Left renal pelvis (tissue), 4 donors: ENCODE measurements around the gene PGLYRP4. TPM values are rescaled to one million over a fixed set of nuclear protein-coding genes. Genes with fewer than 3 reads are reported as not detected.
A peak's percentile ranks its signal among the peaks of the same experiment; 100 is the strongest.

Experiments used
- DNase-seq, 4 donors: peaks; one replicate each; pipeline ENCODE4 v3.0.0-alpha.2; 2013; ENCODE audit warnings: low read depth in 4 of 4, low spot score in 3 of 4
- polyA plus RNA-seq, 4 donors: library from polyadenylated mRNA; unstranded; fragments of 120-200 nt; gene quantifications; one replicate each; pipeline ENCODE4 v1.2.1, GENCODE V29; 2013; ENCODE audit not compliant: insufficient read length in 4 of 4

PGLYRP4 gene
- polyA plus RNA-seq, 4 donors: not detected

GRCh38 chr1:153379591-153379990 is 30.9 kb upstream of the PGLYRP4 start:
- no peak for DNase-seq

DNA sequence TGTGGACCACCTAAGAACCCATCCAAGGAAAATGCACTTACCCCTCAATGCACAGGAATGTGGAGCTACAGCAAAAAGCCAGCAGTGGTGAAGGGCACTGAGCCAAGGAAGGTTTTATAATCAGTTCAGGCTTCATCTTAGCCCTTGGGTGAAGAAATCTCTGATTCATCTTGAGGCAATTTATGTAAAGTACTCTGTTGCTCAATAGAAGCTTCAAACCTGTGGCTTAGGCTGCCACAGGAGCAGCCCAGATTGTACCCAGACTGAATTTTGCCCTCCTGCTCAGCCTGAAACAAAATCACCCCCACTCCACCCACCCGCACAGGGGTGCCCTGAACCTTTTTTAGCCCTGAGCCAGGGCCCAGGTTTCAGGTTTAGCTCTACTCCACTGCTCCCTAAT is 26.9 kb upstream of the PGLYRP4 start, which contains the start of gene S100A12:
S100A12 (minus strand) TSS at position 111 of the 400 bp plus-strand sequence. CDS start 1,029 bp downstream, outside the sequence.
- DNase-seq: no peak

- no peak for DNase-seq
Observed at GRCh38 chr1:153374071-153374470, 25.4 kb upstream of the PGLYRP4 start.

DNA sequence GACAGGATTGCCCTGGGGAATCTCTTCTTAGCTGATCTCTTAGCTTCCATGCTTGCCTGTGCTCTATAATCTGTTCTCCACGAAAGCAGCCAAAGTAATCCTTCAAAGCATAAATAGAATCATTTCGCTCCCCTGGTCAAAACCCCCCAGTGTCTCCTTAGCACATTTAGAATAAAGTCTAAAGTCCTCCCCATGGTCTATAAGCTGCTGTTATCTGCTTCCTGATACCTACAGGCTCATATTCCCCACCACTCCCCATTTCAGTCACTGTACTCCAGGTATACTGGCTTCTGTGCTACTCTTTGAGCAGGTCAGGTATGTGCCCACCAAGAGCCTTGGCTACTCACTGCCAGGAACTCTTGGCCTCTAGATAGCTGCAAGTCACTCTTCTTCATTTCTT is 23.9 kb upstream of the PGLYRP4 start:
- no peak for DNase-seq

GRCh38 chr1:153371231-153371630 is 22.6 kb upstream of the PGLYRP4 start:
- no peak for DNase-seq

- DNase-seq: no peak
Observed at GRCh38 chr1:153370146-153370545, 21.5 kb upstream of the PGLYRP4 start.

- no peak for DNase-seq
Observed at GRCh38 chr1:153368495-153368894, 19.9 kb upstream of the PGLYRP4 start.

DNA sequence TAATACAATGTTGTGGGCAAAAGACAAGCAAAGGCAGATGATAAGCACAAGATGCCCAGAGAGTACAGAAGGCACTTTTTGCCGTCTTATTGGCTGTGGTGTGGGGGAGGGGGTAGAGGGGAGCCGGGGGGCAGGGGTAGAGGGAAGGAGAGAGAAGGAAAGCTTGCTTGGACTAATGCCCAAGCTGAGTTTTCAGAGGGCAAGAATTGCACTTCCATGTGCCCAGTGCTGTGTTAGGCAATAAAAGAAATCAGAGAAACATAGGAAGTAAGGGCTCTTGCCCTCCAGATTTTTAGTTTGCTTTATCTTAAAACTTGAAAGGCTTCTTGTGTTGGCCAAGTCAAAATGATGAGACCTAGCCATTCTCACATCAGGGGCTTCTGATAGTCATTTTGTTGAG is 18.4 kb upstream of the PGLYRP4 start:
- DNase-seq: no peak

DNA sequence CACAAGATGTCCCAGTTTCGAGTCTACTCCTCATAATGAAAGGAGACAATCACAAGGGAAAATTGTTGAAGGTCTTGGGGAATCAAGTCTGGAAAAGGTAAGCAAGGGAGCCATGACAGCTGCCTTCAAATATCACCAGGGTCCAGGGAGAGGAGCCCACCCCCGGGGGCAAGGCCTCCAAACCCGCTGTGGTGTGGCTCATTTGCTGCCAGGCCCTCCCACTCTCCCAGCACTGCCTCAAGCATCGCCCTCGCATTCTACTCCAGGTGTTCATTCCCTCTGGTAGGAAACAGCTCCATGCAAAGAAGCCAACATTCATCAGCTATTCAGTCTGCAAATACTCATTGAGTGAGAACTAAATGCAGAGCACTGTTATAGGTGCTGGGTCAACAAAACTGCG is 17.6 kb upstream of the PGLYRP4 start:
- no peak for DNase-seq

DNA sequence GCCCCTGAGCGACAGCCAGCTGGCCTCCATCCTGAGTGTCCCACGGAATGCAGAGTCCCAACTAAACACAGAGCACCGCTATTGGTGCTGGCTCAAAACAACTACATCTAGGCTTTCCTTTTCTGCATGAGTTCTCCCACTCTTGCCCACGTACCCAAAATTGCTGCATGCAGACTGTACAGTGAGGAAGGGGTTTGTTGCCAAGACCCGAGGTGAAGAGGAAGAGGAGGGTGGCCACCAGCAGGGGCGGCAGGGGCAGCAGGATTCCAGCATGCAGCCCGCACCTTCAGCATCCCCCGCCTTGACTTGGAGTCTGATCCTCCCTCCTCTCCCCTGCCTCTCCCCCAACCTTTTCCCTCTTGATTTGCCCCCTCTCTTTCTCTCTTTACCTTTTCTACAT is 17.1 kb upstream of the PGLYRP4 start:
- no peak for DNase-seq

GRCh38 chr1:153364766-153365666 is 16.4 kb upstream of the PGLYRP4 start:
- DNase-seq: no peak

DNA sequence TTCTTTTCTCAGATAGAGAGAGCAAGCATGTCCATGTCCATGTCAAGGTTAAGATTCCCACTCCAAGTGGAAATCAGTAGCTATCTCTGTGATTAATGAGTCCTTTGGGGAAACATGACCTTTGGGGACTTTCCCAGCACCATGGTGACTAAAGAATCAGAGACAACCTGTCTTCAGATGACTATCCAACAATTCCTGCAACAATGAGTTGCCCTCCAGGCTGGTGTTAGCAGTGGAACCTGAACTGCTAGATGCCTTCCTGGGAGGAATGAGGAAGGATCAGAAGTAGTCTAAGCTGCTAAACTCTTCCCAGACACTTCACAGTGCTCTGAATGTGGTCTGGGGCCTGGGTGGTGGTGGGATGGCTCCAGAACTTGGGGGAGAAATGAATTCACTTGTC is 15.5 kb upstream of the PGLYRP4 start:
- no peak for DNase-seq

DNA sequence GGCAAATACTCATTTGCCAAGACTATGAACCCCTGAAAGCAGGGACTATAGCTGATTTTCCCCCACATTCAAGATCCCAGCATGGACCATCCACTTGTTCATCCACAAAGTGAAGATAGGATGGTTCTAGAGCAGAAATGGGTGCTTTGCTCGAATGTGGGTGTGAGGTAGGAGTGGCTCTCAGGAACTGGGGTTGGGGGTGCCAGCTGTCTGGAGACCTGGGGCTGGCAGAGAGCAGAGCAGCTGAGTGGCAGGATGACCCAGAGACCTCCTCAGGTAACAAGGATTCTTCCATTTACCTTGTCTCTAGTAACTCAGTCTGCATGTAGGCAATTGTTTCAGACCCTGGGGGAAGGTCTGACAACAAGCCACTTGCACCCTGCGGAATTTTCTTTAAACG is 15.0 kb upstream of the PGLYRP4 start:
- no peak for DNase-seq

DNA sequence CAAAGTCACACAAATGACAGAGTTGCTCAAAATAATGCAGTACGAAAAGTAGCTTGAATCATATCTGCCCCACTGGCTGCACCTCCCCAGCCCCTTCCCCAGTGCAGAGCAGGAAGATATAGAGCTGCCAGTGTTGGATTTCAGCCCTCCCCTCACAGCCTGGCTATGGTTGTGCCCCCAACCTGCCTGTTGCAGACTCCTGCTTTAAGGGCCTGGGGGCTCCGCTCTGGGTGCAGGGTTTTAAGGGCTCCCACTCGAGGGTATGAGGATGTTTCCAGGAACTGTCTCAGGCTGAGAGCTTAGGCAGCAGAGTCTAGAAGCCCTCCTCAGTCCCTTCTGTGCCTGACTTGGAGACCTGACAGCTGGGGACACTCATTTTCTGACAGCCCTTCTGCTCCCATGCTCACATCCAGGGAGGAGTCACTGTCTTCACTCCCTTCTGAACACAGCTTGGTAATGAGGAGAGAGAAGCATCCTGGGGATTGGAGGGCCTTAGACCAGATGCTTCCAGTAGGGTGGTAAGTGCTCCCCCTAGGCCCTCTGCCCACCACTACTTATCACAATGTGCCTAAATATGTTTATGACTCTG is 13.6 kb upstream of the PGLYRP4 start:
- peak; percentile 46 to 60 (median 54) for DNase-seq

- no peak for DNase-seq
Observed at GRCh38 chr1:153361480-153362109, 13.0 kb upstream of the PGLYRP4 start.

DNA sequence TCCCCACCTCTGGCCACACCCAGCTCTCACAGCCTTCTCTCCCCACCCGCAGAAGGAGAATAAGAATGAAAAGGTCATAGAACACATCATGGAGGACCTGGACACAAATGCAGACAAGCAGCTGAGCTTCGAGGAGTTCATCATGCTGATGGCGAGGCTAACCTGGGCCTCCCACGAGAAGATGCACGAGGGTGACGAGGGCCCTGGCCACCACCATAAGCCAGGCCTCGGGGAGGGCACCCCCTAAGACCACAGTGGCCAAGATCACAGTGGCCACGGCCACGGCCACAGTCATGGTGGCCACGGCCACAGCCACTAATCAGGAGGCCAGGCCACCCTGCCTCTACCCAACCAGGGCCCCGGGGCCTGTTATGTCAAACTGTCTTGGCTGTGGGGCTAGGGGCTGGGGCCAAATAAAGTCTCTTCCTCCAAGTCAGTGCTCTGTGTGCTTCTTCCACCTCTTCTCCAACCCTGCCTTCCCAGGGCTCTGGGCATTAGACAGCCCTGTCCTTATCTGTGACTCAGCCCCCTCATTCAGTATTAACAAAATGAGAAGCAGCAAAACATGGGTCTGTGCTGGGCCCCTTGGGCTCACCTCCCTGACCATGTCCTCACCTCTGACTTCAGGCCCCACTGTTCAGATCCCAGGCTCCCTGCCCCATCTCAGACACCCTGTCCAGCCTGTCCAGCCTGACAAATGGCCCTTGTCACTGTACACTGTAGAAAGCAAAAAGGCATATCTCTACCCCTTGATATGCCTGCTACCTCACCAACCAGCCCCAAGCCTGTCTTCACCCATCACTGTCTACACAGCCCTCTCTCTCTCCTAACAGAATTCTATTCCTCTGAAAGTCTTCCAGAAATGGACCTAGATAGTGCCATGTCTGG is 12.2 kb upstream of the PGLYRP4 start:
- DNase-seq: no peak

- no peak for DNase-seq
Observed at GRCh38 chr1:153360190-153360589, 11.5 kb upstream of the PGLYRP4 start.

- DNase-seq: no peak
Observed at GRCh38 chr1:153359241-153359640, 10.6 kb upstream of the PGLYRP4 start.

- no peak for DNase-seq
Observed at GRCh38 chr1:153358691-153358975, 10.0 kb upstream of the PGLYRP4 start.

DNA sequence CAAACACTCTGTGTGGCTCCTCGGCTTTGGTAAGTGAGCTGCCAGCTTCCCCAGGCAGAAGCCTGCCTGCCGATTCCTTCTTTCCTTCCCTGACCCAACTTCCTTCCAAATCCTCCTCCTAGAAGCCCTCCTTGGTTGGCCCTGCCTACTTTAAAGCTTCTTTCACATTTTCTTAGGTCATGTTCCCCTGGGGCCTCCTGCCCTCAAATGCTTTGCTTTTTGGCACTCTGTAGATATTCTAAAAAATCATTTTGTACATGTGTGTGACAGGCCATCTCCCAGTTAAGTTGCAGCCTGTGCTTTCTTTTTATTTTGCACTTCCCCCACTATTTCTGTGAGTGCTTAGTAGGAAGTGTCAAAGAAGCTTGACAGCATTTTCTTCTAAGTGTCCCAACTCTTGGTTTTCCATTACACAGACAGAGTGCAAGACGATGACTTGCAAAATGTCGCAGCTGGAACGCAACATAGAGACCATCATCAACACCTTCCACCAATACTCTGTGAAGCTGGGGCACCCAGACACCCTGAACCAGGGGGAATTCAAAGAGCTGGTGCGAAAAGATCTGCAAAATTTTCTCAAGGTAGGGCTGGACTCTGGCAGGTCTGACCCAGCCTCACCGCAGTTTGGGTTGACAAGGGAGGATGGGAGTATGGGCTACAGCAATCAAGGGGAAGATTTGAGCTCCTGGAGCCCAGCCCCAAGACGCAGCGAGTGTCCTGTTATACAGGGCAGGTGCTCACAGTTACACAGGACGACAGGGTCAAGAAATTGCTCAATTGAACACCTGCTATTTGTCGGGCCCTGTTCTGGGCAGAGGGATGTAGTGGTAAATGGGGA is 9.4 kb upstream of the PGLYRP4 start, which contains the start of gene S100A9:
S100A9 (plus strand) TSS at position 2 of the 838 bp plus-strand sequence; CDS start at position 432, 430 bp downstream.
- no peak for DNase-seq
